ENCODE data around the gene HYAL1. TPM values are rescaled to one million over a fixed set of nuclear protein-coding genes. Genes with fewer than 3 reads are reported as not detected.
"Not testable (repeated sequence)": the region's sequence is repeated elsewhere in the genome, so short reads cannot be mapped to it uniquely, and the experiment has no call there.

Gene HYAL1
- total RNA-seq, 1 donor from 2014 or later: 0.22 TPM

DNA sequence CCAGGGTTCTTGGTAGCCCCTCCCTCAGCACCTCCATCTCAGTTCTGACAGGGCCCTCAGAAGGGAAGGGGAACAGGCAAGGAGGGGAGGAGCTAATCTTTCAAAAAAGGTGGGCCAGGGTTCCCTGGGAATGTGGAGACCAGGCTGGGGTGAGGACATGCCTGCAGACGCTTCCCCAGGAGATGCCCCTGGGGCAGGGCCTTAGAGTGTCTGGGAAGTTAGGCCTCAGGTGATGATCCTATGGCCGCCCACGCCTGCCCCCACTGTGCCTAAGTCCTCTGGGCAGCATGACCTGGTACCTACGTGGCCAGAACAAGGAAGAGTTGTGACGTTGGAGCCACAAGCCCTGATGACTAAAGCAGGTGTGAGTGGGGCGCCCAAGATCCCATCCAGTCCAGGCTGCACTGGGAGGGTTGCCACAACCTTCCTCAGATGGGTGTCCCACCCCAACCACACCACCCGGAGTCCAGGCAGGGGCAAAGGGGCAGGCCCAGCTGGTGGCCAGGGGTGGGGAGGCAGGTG lies 38.3 kb downstream of the HYAL1 start:
- Mint-ChIP-seq H3K9me3 (ENCODE audit: low read depth) (no peaks in the 10 kb centered on the region), H3K27me3 (ENCODE audit: low read depth) (no peaks in the 10 kb centered on the region), H3K4me3 (ENCODE audit: unreplicated experiment) (no peak overlapping the region), H3K36me3 (ENCODE audit: low read depth) (no peaks in the 10 kb centered on the region), H3K4me1 (ENCODE audit: low read depth) (peaks cover 85% of the 10 kb centered on the region), H3K27ac (ENCODE audit: unreplicated experiment) (peak overlapping the region; percentile 96)
- TF ChIP-seq, protein P1, sequence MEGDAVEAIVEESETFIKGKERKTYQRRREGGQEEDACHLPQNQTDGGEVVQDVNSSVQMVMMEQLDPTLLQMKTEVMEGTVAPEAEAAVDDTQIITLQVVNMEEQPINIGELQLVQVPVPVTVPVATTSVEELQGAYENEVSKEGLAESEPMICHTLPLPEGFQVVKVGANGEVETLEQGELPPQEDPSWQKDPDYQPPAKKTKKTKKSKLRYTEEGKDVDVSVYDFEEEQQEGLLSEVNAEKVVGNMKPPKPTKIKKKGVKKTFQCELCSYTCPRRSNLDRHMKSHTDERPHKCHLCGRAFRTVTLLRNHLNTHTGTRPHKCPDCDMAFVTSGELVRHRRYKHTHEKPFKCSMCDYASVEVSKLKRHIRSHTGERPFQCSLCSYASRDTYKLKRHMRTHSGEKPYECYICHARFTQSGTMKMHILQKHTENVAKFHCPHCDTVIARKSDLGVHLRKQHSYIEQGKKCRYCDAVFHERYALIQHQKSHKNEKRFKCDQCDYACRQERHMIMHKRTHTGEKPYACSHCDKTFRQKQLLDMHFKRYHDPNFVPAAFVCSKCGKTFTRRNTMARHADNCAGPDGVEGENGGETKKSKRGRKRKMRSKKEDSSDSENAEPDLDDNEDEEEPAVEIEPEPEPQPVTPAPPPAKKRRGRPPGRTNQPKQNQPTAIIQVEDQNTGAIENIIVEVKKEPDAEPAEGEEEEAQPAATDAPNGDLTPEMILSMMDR (IDR thresholded peaks at IDR 0.05): no peak
- no peak for DNase-seq (ENCODE audit: low spot score)

DNA sequence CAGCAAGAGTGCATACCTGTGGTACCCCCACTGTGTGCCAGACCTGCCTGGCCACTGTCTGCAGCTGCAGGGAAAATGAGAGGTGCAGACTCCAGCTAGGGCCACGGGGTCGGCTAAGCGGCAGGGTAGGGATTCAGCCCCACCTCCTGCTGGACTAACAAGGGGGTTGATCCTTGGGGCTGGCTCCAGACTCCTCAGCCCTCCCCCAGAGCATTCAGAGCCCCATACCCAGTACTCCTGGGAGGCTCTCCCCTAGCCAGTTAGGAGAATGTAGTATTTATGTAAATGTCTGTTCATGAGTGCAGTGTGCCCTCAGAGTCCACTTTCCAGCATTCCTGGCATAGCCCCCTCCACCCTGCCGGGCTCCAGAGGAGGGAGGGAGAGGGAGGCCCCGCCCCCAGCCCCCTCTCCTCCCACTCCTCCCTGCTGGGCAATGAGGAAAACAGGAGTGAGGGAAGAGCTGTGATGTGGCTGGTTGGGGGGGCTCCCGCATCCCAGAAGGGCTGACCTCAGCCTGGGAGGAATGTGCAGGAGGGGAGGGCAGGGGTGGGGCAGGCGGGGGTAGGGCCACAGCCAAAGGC lies 38.9 kb downstream of the HYAL1 start:
- DNase-seq (ENCODE audit: low spot score): no peak
- Mint-ChIP-seq H3K27me3 (ENCODE audit: low read depth) (no peaks in the 10 kb centered on the region), H3K9me3 (ENCODE audit: low read depth) (no peaks in the 10 kb centered on the region), H3K36me3 (ENCODE audit: low read depth) (no peaks in the 10 kb centered on the region), H3K4me1 (ENCODE audit: low read depth) (peaks cover 84% of the 10 kb centered on the region), H3K4me3 (ENCODE audit: unreplicated experiment) (no peak overlapping the region), H3K27ac (ENCODE audit: unreplicated experiment) (peak overlapping the region; percentile 96)
- TF ChIP-seq, protein P1 (IDR thresholded peaks at IDR 0.05): no peak

DNA sequence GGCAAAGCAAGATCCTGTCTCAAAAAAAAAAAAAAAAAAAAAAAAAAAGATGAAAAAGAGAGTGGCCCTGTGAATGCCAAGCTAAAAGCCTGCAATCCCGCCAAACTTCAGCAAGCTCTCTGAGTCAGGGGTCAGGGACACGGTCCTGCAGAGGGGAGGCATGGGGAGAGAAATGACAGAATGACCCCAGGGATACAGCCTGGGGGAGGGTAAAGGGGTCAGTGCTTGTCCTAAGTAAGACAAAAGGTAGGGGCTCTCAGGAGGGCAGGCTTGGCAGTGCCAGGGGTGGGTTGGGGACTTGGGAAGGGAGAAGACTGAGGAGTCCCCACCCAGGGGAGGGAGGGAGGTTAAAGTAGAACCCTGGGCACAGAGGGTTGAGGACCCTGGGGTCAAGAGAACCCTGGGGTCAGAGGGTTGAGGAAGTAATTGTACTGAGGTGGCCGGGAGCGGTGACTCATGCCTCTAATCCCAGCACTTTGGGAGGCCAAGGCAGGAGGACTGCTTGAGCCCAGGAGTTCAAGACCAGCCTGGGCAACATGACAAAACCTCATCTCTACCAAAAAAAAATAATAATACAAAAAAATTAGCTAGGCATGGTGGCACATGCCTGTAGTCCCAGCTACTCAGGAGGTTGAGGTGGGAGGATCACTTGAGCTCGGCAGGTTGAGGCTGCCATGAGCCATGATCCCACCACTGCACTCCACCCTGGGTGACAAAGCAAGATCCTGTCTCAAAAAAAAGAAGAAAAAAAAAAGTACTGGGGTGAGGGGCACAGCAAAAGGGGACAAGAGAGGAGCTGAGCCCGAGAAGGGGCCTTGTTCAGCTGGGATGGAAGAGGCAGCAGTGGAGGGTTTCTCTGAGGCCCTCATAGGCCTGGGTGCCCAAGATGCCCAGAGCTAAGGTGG lies 39.6 kb downstream of the HYAL1 start:
- Mint-ChIP-seq H3K27me3 (ENCODE audit: low read depth) (no peaks in the 10 kb centered on the region), H3K9me3 (ENCODE audit: low read depth) (no peaks in the 10 kb centered on the region), H3K27ac (ENCODE audit: unreplicated experiment) (peak overlapping the region; percentile 96), H3K4me3 (ENCODE audit: unreplicated experiment) (peak overlapping the region; percentile 25), H3K4me1 (ENCODE audit: low read depth) (peaks cover 82% of the 10 kb centered on the region), H3K36me3 (ENCODE audit: low read depth) (no peaks in the 10 kb centered on the region)
- DNase-seq (ENCODE audit: low spot score): no peak
- TF ChIP-seq, protein P1 (IDR thresholded peaks at IDR 0.05): no peak

DNA sequence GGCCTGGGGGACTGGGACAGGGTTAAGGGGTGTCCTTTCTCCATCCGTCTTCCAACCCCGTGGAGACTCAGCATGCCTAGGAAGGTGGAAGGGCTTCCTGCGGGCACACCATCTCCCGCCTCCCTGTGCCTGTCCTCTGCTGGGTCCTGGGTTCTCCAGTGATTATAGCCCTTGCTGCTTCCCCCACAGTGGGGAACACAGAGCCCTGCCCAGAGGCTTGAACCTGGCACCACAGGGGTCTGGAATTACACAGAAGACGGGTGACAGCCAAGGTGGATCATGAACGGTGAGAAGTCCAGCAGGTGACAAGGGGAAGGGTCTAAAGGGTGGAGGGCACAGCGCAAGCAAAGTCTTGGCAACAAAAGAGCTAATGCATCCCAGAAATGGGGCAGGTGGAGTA lies 40.6 kb downstream of the HYAL1 start:
- TF ChIP-seq, protein P1 (IDR thresholded peaks at IDR 0.05): no peak
- Mint-ChIP-seq H3K9me3 (ENCODE audit: low read depth) (no peaks in the 10 kb centered on the region), H3K4me1 (ENCODE audit: low read depth) (peaks cover 73% of the 10 kb centered on the region), H3K36me3 (ENCODE audit: low read depth) (no peaks in the 10 kb centered on the region), H3K27me3 (ENCODE audit: low read depth) (no peaks in the 10 kb centered on the region), H3K4me3 (ENCODE audit: unreplicated experiment) (no peak overlapping the region), H3K27ac (ENCODE audit: unreplicated experiment) (peak overlapping the region; percentile 96)
- DNase-seq (ENCODE audit: low spot score): no peak

DNA sequence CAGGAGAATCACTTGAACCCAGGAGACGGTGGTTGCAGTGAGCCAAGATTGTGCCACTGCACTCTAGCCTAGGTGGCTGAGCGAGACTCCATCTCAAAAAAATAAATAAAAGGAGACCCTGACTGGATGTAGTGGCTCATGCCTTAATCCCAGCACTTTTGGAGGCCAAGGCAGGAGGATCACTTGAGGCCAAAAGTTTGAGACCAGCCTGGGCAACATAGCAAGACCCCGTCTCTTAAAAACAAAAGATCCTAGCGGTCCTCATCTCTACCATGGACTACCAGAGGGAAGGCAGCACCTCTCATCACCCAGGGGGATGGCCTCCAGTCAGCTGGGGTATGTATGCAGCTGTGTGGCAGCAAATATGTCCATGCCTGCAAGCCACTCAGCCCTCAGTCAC lies 41.2 kb downstream of the HYAL1 start:
- H3K9me3 Mint-ChIP-seq (ENCODE audit: low read depth); DNase-seq (ENCODE audit: low spot score); H3K36me3 Mint-ChIP-seq (ENCODE audit: low read depth); H3K4me3 Mint-ChIP-seq (ENCODE audit: unreplicated experiment); H3K27me3 Mint-ChIP-seq (ENCODE audit: low read depth): not testable (repeated sequence)
- Mint-ChIP-seq H3K4me1 (ENCODE audit: low read depth) (peaks cover 70% of the 10 kb centered on the region), H3K27ac (ENCODE audit: unreplicated experiment) (peak overlapping the region; percentile 96)

Data from chondrocyte (in vitro differentiated cells).